ENCODE data around the gene CCDC177.

CCDC177 gene

DNA sequence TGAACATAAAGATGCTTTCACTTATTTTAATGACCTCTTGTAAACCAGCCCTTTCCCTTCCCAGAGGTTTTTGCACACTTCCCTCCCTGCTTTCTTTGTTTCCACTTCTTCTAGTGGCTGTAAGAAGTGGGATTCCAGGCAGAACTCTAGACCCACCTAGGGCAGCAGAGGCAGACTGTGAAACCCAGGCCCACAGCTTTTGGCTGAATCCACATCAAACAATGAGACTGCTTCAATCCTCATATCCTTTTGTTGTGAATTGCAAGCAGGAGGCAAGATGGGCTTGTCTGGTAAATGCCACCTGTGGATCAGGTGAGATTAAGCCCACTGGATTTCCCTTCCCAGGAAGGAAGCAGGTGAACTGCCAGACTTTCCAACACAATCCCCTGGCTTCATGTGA is 12.8 kb downstream of the CCDC177 start:
- no peak for DNase-seq (ENCODE audit: low spot score)

GRCh38 chr14:69560826-69561225 is 13.8 kb downstream of the CCDC177 start:
- DNase-seq (ENCODE audit: low spot score) = no peak

GRCh38 chr14:69559581-69560011 is 15.1 kb downstream of the CCDC177 start:
- peak; percentile 53 for DNase-seq (ENCODE audit: low spot score)

DNA sequence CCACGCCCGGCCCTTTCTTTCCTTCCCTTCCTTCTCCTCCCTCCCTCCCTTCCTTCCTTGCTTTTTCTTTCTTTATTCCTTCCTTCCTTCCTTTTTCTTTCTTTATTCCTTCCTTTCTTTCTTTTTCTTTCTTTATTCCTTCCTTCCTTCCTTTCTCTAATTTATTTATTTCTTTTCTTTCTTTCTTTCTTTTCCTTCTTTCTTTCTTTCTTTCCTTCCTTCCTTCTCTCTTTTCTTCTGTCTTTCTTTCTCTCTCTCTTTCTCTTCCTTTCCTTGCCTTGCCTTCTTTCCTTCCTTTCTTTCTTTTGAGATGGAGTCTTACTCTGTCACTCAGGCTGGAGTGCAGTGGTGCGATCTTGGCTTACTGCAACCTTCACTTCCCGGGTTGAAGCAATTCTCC is 15.9 kb downstream of the CCDC177 start:
- DNase-seq (ENCODE audit: low spot score) = no peak

- no peak for DNase-seq (ENCODE audit: low spot score)
These were observed 20.2 kb downstream of the CCDC177 start for GRCh38 chr14:69554500-69554899.

DNA sequence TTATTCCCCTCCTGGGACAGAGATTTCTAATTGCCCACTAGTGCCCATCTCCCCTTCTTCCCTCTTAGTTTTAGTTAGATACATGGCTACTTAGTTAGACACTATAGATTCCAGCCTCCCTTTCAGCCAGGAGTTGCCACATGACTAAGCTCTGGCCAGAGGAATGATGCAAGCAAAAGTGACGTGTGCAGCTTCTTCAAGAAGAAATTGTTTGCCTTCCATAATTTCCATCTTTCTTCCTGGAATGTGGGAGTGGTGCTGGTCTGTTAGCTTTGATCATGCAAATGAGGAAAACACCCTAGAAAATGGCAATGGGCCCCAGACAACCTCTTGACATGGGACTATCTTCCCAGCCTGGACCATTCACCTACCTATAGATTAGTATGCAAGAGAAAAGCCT is 21.4 kb downstream of the CCDC177 start:
- DNase-seq (ENCODE audit: low spot score) = no peak

DNA sequence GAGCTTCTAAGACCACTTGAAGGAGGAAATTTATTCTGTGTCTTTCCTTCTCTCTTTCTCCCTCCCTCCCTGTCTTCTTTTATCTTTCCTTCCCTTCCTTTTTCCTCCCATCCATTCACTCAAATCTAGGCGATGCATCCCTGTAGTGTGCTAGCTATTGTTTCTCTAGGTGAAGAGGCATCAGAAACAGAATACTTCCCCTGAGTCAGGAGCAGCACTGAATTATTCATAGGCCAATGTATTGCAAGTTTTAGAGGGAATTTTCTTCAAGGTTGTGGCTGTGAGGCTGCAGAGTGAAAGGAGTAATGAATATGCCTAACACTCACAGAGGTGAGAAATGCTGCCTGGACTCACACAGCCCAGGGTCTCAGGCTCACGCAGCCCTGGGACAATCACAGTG is 23.2 kb downstream of the CCDC177 start:
- no peak for DNase-seq (ENCODE audit: low spot score)

DNA sequence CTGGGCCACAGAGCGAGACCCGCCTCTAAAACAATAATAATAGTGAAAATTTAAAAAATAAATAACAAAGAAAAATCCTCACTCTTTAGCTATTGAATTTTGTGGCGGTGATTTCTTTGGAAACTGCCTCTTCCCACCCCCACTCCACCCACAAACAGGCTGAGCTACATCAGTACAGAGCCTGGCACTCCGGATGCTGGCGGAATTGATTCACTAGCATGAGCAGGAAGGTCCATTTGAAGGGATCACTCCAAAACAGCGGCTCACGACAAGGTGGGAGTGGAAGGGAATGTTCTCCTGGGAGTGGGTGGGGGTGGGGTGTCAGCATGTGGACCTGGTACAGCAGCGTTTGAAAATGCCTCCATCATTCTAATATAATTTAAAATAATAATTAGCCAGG is 26.1 kb downstream of the CCDC177 start:
- no peak for DNase-seq (ENCODE audit: low spot score)

DNA sequence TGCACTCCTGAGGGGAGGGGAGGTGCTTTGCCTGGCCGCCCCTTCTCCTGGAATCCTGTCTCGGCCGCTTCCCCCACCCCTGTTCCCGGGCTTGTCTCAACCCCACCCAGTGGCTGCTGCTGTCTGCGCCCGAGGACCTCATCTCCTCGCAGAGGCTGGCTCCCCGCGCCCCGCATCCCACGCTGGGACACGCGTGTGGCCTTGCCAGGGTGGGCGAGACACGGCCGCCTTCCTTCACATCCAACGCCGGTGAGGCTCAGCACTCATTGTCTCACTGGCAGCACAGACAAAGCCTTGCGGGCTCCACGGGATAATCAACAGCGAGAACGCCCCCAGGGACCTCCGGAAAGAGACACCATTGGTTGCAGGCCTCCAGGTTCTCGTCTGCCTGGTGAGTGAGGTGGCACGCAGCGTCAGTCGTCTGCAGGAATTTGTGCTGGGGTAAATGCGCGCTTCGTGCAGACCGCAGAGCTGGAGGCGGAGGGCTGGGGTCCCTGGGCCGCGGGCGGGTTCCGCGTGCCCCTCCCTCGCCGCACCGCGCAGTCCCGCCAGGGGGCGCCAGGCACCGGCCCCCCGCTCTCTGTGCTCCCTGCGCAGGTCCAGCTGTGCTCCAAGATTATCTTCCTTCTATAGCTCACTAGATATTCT is 26.8 kb downstream of the CCDC177 start:
- no peak for DNase-seq (ENCODE audit: low spot score)

DNA sequence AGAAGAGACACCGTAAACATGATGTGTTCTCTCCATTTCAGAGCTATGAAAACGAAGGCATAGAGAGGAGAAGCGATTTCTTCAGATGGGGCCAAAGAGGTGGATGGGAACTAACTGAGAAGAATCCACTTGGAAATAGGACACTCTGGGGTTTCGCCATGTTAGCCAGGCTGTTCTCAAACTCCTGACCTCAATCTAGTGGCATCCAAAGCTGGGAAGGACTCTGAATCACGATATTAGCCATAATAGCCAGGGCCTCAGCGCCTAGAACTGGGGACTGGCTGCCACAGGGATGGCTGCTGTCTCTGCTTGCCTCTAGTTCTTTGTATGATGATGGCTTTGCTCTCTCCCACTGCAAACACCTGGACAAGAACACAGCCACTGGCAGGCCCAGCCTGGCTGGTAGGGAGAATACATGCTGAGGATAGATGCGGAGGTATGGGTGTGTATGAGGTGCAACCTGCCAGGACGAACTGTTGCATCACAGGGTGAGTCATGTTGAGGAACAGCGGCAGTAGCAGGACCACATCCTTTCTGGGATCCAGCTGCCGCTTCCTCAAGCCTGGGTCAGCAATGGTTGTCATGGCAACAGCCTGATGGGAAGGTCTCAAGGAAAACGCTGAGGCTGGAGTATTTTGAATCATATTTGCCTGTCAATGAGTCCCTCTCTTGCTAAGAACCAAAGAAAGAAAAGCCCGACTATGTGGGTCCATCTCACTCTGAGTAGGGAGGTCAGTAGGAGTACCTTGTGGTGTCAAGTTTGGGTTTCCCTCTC is 31.1 kb downstream of the CCDC177 start:
- DNase-seq (ENCODE audit: low spot score) = no peak

GRCh38 chr14:69542311-69542710 is 32.4 kb downstream of the CCDC177 start:
- DNase-seq (ENCODE audit: low spot score) = no peak

DNA sequence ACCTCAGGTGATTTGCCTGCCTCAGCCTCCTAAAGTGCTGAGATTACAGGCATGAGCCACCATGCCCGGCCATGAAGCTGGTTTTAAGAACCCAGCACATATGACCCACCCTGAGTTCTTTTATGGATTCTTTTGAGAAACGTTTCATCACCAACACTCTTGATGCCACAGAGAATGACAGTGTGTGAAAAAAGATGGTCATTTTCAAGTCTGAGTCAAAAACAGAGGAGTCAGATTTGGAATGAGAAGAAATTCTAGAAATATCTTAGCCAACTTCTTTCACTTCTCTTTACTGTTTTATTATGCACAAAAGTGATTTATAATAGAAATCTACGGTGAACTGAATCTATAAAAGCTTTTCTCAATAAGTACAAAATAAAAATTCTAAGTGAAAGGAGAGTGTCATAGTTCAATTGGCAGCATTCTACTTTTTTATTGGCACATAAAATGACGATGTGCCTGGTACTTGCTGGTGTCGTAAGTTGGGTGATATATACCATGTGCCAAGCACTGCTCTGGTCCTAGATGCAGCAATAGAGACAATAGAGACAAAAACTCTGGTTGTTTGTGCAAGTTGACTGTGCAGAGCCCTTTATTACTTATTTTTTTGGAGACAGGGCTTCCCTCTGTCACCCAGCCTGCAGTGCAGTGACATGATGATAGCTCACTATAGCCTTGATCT is 33.9 kb downstream of the CCDC177 start:
- no peak for DNase-seq (ENCODE audit: low spot score)

GRCh38 chr14:69539631-69540410 is 34.9 kb downstream of the CCDC177 start:
- no peak for DNase-seq (ENCODE audit: low spot score)

DNA sequence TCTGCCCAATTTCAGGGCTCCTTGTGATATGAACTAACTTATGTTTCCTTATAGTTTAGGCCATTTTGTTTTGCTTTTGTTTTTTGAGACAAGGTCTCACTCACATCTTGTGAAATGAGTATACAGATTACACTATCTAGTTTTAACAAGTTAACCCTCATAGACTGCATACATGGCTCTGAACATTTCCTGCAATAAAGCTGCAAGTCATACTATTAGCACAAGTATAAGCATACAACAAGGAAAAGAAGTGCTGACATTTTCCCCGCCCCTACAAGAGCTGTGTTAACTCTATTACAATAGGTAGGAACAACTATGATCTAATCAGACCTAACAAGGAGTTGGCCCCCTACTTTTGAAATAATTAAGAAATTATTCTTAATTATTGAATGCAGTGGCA is 35.9 kb downstream of the CCDC177 start:
- DNase-seq (ENCODE audit: low spot score) = no peak

DNA sequence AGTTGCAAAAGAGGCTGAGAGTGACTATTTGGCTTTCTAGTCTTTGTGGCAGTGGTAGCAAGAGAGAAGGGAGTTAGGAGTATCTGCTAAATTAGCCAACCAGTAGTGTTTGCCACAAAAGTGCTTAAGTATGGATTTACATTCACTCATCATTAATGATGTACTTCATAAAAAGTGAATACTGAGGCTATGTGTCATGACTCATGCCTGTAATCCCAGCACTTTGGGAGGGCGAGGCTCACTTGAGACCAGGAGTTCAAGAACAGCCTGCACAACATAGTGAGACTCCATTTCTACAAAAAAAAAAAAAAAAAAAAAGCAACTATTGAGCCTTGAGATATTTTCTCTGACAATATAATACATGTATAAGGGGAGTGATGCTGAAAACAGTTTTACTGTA is 36.8 kb downstream of the CCDC177 start:
- no peak for DNase-seq (ENCODE audit: low spot score)

DNA sequence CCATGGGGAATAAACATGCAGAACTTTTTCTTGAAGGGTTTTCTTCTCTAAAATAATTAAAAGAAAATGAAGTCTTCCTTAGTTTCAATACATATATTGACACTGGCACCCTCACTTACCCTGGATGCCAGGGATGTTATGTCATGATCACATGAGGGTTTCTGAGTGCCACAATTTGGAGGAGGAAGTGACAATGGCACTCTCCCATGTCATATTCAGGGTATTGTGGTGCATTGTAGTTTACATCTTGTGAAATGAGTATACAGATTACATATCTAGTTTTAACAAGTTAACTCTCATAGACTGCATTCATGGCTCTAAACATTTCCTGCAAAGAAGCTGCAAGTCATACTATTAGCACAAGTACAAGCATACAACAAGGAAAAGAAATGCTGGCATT is 37.7 kb downstream of the CCDC177 start:
- no peak for DNase-seq (ENCODE audit: low spot score)

DNA sequence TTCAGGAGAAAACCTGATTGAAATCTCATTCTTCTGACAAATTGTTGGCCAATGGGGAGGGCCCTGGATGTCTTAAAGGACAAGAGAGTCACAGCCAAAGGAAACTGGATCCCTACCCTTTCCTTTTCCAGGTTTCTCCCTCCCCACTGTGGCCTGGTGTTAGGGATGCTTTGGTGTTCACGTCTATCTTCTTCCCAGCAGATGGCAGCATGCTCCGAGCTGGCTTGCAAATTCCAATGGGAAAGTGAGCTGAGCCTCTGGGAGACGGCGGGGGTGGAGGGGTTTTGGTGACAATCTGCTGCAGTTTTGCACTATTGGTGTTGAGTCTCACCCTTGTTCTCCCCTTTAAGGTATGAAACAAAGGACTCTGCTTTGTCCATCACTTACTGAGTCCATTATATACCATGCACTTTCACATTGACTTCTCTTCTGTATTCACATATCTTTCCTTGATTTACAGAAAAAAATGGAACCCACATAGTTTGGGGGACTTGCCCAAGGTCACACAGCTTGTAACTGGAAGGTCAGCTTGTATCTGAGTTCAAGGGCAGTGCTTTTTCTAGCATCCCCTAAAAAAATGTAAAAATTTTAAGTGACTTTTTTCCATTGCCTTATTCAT is 39.3 kb downstream of the CCDC177 start:
- peak; percentile 26 for DNase-seq (ENCODE audit: low spot score)

- DNase-seq (ENCODE audit: low spot score) = no peak
These were observed 41.9 kb downstream of the CCDC177 start for GRCh38 chr14:69532561-69533340.

DNA sequence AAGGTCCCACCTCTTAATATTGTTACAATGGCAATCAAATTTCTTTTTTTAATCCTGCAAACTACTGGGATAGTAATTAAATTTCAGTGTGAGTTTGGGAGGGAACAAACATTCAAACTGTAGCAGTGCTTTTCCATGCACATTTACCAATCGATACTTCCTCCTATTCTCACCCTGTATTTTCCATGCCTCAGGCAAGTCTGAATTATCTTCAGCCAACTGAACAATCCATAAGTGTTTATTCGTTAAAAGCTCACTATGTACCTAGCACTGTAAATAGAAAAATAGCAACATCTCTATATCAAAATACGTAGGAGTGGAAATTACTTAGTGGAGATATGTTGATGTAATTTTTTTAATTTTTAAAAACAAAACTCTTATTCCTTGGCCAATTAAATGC is 43.5 kb downstream of the CCDC177 start:
- no peak for DNase-seq (ENCODE audit: low spot score)

- DNase-seq (ENCODE audit: low spot score) = no peak
These were observed 44.6 kb downstream of the CCDC177 start for GRCh38 chr14:69530095-69530494.

- DNase-seq (ENCODE audit: low spot score) = no peak
These were observed 45.1 kb downstream of the CCDC177 start for GRCh38 chr14:69529563-69529962.
